ENCODE measurements around the gene SLC29A2. TPM values are rescaled to one million over a fixed set of nuclear protein-coding genes. Genes with fewer than 3 reads are reported as not detected.

Gene SLC29A2
- total and polyA plus RNA-seq, 2 donors (not counting 1 experiment from before 2014, with no cell fraction given) = 0.17 to 1.7 TPM

- Histone ChIP-seq H3K27me3 (ENCODE audit: control insufficient read depth, insufficient read depth, low read length) (peaks cover 5% of the 10 kb centered on the region), H3K79me2 (ENCODE audit: control insufficient read depth, insufficient read depth, low read length) (no peaks in the 10 kb centered on the region), H3K9me3 (ENCODE audit: control insufficient read depth, insufficient read depth, low read depth, low read length) (no peaks in the 10 kb centered on the region), H4K20me1 (ENCODE audit: control insufficient read depth, extremely low read depth, insufficient read depth, low read length) (no peaks in the 10 kb centered on the region), H3K27ac (ENCODE audit: insufficient read depth, low read length) (no peak overlapping the region), H2AFZ (ENCODE audit: low read length) (no peak overlapping the region), H3K4me2 (ENCODE audit: extremely low read depth, insufficient read depth, low read length) (no peak overlapping the region), H3K4me3 (replicated peaks in 1 of 4; ENCODE audit: control extremely low read depth in 1 of 4, insufficient read depth in 1 of 4, low read depth in 3 of 4, low read length in 4 of 4) (no peak overlapping the region), H3K9ac (ENCODE audit: insufficient read depth, low read length) (no peak overlapping the region), H3K36me3 (ENCODE audit: control insufficient read depth, insufficient read depth, low read length) (no peaks in the 10 kb centered on the region), H3K4me1 (ENCODE audit: control insufficient read depth, extremely low read depth, insufficient read depth, low read length) (peaks cover 9% of the 10 kb centered on the region)
- TF ChIP-seq CTCF (conservative IDR thresholded peaks at IDR 0.05 in 1 of 2, IDR thresholded peaks at IDR 0.05 in 1 of 2; ENCODE audit: low read depth in 1 of 2, low read length in 2 of 2) = no peak
- no peak for TF ChIP-seq EZH2 (IDR thresholded peaks at IDR 0.05; ENCODE audit: low read length, missing control alignments)
- no peak for DNase-seq (ENCODE audit: low read depth in 2 of 2)
Observed at GRCh38 chr11:66419825-66420224, 48.3 kb upstream of the SLC29A2 start.

GRCh38 chr11:66418986-66419308 lies 47.4 kb upstream of the SLC29A2 start:
- H2AFZ ChIP-seq (ENCODE audit: low read length) = no peak overlapping the region
- no peaks in the 10 kb centered on the region for H4K20me1 ChIP-seq (ENCODE audit: control insufficient read depth, extremely low read depth, insufficient read depth, low read length)
- H3K4me2 ChIP-seq (ENCODE audit: extremely low read depth, insufficient read depth, low read length) = no peak overlapping the region

GRCh38 chr11:66418168-66418985 lies 46.8 kb upstream of the SLC29A2 start:
- DNase-seq (ENCODE audit: low read depth in 2 of 2) = peak; percentile 94 to 97
- Histone ChIP-seq H3K27me3 (ENCODE audit: control insufficient read depth, insufficient read depth, low read length) (peaks cover 5% of the 10 kb centered on the region), H3K4me3 (replicated peaks in 1 of 4; ENCODE audit: control extremely low read depth in 1 of 4, insufficient read depth in 1 of 4, low read depth in 3 of 4, low read length in 4 of 4) (no peak overlapping the region), H3K4me1 (ENCODE audit: control insufficient read depth, extremely low read depth, insufficient read depth, low read length) (peaks cover 9% of the 10 kb centered on the region), H2AFZ (ENCODE audit: low read length) (no peak overlapping the region), H4K20me1 (ENCODE audit: control insufficient read depth, extremely low read depth, insufficient read depth, low read length) (no peaks in the 10 kb centered on the region), H3K79me2 (ENCODE audit: control insufficient read depth, insufficient read depth, low read length) (no peaks in the 10 kb centered on the region), H3K9me3 (ENCODE audit: control insufficient read depth, insufficient read depth, low read depth, low read length) (no peaks in the 10 kb centered on the region), H3K9ac (ENCODE audit: insufficient read depth, low read length) (no peak overlapping the region), H3K27ac (ENCODE audit: insufficient read depth, low read length) (no peak overlapping the region), H3K4me2 (ENCODE audit: extremely low read depth, insufficient read depth, low read length) (peak overlapping the region; percentile 48), H3K36me3 (ENCODE audit: control insufficient read depth, insufficient read depth, low read length) (no peaks in the 10 kb centered on the region)
- no peak for TF ChIP-seq EZH2 (IDR thresholded peaks at IDR 0.05; ENCODE audit: low read length, missing control alignments)
- TF ChIP-seq CTCF (conservative IDR thresholded peaks at IDR 0.05 in 1 of 2, IDR thresholded peaks at IDR 0.05 in 1 of 2; ENCODE audit: low read depth in 1 of 2, low read length in 2 of 2) = peak; percentile 53 to 66

More at GRCh38 chr11:66418986-66419308, 47.4 kb upstream of the SLC29A2 start:
- Histone ChIP-seq H3K36me3 (ENCODE audit: control insufficient read depth, insufficient read depth, low read length) (no peaks in the 10 kb centered on the region), H3K9ac (ENCODE audit: insufficient read depth, low read length) (no peak overlapping the region), H3K27me3 (ENCODE audit: control insufficient read depth, insufficient read depth, low read length) (peaks cover 5% of the 10 kb centered on the region), H3K4me3 (replicated peaks in 1 of 4; ENCODE audit: control extremely low read depth in 1 of 4, insufficient read depth in 1 of 4, low read depth in 3 of 4, low read length in 4 of 4) (no peak overlapping the region), H3K79me2 (ENCODE audit: control insufficient read depth, insufficient read depth, low read length) (no peaks in the 10 kb centered on the region), H3K27ac (ENCODE audit: insufficient read depth, low read length) (no peak overlapping the region), H3K9me3 (ENCODE audit: control insufficient read depth, insufficient read depth, low read depth, low read length) (no peaks in the 10 kb centered on the region), H3K4me1 (ENCODE audit: control insufficient read depth, extremely low read depth, insufficient read depth, low read length) (peaks cover 9% of the 10 kb centered on the region)
- TF ChIP-seq CTCF (conservative IDR thresholded peaks at IDR 0.05 in 1 of 2, IDR thresholded peaks at IDR 0.05 in 1 of 2; ENCODE audit: low read depth in 1 of 2, low read length in 2 of 2) = no peak
- no peak for TF ChIP-seq EZH2 (IDR thresholded peaks at IDR 0.05; ENCODE audit: low read length, missing control alignments)
- DNase-seq (ENCODE audit: low read depth in 2 of 2) = no peak

All from fibroblast of lung (primary cell).